GM19463 (cell line): ENCODE results near the gene GRSF1.
"Not testable (repeated sequence)": the region's sequence is repeated elsewhere in the genome, so short reads cannot be mapped to it uniquely, and the experiment has no call there.

Experiments
- ATAC-seq: cut with Tn5 transposase; IDR thresholded peaks from one replicate; pipeline ENCODE4 v1.9.1; 2021; ENCODE audit warnings: mild to moderate bottlenecking, moderate library complexity; ENCODE audit not compliant: unreplicated experiment

The GRSF1 gene, protein sequence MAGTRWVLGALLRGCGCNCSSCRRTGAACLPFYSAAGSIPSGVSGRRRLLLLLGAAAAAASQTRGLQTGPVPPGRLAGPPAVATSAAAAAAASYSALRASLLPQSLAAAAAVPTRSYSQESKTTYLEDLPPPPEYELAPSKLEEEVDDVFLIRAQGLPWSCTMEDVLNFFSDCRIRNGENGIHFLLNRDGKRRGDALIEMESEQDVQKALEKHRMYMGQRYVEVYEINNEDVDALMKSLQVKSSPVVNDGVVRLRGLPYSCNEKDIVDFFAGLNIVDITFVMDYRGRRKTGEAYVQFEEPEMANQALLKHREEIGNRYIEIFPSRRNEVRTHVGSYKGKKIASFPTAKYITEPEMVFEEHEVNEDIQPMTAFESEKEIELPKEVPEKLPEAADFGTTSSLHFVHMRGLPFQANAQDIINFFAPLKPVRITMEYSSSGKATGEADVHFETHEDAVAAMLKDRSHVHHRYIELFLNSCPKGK

DNA sequence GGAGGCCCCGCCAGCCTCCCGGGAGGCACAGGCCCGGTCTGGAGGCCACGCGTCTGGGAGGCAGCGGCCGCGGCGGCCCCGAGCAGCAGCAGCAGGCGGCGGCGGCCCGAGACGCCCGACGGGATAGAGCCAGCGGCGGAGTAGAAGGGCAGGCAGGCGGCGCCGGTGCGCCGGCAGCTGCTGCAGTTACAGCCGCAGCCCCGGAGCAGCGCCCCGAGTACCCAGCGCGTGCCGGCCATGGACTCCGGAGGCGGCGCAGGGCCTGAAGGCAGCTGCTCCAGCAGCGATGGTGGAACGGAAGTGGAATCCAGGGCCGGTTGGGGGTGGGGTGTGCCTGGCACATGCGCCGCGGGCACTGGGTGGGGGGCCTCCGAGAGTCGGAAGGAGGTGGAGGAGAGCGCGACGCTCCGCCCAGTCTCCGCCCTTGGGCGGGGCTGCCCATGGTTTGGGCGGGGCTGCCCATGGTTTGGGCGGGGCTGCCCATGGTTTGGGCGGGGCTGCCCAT, at the start of gene GRSF1:
Gene GRSF1 (minus strand): TSS at position 302 of the 505 bp plus-strand sequence. CDS start 63 bp downstream, at position 239.
- peak; percentile 59 for ATAC-seq

DNA sequence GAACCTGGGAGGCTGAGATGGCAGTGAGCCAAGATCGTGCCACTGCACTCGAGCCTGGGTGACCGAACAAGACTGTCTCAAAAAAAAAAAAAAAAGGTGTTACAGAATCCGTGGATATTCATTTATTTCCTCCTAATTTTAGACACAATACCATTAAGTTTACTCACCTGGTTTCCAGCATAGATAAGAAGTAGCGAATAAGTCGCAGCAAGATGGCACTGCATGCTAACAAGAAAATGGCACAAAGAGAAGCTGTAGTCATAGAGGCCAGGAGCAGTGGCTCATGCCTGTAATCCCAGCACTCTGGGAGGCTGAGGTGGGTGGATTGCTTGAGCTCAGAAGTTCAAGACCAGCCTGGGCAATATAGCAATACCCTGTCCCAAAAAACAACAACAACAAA, 45.5 kb upstream of the GRSF1 start:
- no peak for ATAC-seq

DNA sequence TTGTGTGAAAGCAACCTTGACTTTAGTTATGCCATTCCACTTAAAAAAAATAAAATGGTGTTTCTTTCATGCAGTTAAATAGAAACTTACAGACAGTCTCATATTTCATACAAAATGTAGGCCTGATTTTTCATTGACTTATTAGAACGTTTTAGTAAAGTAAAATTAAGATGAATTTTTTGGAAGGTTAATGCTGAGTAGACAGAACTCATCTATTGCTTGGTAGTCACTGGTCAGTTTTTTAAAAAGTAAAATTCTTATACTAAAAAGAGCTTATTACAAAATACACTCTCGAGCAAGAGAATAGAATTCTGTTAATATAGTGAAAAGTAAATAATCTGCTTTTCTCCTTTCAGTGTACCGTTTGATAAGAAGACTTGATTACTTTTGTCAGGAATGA, 41.0 kb upstream of the GRSF1 start:
- no peak for ATAC-seq

DNA sequence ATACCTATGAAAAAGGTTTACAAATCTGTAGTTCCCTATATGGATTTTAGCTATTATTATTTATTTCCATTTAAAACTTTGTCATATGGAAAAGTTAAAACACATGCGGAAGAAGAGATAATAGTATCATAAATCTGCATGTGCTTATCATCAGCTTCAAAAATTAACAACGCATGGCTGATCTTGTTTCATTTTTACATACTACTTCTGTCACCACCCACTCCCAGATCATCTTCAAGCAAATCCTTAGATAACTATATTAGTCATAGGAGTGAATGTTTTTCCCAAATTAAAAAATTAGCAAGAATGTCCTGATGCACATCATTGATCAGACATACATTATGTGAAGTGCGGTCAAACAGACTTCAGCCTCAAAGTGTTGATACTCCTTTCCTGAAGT, 37.9 kb upstream of the GRSF1 start:
- ATAC-seq = no peak

DNA sequence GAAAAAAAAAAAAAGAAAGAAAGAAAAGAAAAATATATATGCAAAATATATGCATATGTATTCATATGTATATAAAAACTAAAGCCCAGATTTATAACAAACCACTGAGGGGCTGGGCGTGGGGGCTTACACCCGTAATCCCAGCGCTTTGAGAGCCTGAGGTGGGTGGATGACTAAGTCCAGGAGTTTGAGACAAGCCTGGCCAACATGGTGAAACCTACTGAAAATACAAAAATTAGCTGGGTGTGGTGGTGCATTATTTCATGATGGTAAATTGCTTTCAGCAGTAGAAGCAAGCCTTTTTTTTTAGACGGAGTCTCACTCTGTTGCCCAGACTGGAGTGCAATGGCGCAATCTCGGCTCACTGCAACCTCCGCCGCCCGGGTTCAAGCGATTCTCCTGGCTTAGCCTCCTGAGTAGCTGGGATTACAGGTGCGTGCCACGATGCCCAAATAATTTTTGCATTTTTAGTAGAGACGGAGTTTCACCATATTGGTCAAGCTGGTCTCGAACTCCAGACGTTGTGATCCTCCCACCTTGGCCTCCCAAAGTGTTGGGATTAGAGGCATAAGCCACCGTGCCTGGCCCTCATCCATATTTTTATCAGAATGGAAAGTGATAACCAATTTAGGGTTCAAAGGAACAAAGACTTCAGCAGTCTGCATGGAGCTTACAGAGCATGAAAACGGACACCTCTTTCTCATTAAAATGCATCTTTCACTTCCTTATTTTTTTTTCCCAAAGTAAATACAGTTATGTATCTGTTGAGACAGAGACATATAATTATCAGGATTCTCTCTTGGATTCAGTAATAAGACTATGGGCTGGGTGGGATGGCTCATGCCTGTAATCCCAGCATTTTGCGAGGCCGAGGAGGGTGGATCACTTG, 34.8 kb upstream of the GRSF1 start:
- ATAC-seq = peak; percentile 72

DNA sequence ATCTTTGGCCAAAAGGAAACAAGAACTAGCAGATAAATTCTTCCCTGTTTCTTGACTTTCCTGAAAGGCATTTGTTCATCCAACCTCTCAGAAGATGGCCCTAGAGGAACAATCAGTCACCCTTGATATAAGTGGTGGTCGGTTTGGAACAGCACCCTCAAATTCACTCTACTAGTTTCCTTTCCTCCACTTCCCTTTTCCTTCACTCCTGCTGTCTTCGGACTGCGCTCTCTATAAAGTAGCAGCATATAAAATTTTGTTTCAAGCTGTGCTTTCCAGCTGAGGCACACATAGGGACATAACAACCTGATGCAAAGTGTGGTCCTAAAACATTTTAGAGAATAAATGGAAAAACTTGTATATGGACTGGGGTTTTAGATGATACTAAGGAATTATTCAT, 33.5 kb upstream of the GRSF1 start:
- no peak for ATAC-seq

DNA sequence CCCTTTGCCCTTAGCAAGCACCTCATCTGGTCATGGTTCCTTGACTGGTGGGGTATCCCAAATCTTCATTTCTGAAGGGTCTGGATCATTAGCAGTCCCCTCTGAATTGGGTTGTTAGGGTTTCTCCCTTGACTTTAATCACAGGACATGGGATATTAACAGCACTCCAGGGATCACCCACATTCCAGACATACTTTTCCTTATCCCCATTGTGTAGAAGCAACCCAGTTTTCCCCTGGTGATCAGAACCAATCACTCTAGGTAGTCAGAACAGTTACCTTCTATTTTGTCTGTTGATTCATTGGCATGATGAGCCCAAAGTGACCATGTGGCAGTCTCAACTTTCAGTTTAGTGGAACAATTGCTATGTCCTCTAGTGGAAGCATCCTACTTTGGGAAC, 29.1 kb upstream of the GRSF1 start:
- no peak for ATAC-seq

DNA sequence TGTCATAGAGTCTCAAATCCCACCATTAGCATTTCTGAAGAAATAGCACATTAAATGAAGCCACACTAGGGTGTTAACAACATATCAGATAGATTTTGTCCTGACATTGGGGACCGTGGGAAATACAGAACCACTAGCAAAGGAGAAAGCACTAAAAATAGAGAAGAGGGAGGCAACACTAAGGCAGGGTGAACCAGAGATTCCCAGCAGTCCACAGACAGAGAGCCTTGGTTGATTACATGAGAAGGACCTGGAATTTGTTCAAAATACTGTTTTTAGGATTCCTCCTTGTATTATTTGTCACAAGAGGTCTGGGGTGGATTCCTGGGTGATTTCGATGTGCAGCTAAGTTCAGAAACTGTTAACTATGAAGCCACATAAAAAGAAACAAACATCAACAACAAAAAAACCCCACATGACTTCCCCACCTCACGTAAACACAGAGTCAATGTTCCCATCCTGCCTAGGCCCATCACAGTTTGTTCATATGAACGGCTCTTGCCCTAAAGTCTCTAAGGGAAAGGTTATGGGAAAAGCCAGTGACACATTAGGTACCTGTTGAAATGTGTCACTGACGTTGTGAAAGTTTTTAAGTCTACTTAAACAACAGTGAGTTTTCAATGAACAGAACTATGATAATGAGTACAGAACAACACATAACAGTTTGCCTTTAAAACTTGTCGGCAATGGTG, 23.6 kb upstream of the GRSF1 start:
- ATAC-seq = peak; percentile 83

DNA sequence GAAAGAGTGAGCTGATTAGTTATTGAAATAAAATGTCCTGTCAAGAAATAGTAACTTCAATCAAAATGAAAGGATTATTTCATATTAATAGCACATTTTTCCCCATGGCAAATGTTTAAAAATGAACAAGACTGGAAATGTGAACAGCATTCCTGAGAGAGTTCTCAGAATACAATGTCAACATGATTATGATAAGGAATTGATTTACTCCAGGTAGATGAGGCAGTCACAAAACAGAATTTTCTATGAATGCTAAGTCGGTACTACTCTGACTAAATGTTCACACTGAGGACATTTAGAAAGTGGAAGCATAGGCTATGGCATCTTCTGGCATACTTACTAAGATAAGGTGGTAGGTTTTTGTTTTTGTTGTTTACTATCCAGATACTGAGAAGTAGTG, 19.4 kb upstream of the GRSF1 start:
- ATAC-seq = no peak

DNA sequence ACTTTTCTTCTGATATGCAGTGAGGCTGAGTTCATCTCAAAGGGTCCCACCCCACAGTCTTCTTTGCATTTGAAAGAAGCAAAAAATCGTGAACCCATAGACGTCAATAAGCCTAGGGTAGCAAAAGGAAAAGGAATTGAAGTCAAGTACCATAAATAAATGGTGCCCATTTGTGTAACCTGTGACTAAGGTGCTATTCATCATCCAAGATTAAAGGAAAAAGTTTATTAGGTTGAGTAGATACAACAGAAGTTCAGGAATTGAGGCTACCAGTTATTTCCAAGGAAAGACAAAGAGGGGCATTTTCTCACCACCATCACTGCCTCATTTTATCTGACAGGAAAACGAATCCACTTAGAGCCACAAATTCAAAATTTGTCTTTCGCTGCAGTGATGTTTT, 18.8 kb upstream of the GRSF1 start:
- ATAC-seq = no peak

DNA sequence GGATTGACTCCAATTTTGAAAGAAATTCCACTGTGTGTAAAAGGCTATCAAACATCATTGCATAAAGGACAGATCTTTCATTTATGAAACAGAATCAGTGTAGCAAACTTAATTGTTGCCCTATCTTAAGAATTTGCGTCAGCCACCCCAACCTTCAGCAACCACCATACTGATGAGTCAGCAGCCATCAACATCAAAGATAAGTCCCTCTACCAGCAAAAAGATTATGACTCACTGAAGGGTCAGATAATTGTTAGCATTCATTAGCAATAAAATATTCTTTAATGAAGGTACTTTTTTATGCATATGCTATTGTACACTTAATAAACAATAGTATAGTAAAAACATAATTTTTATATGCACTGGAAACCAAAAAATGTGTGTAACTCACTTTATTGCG, 15.8 kb upstream of the GRSF1 start:
- ATAC-seq = no peak

DNA sequence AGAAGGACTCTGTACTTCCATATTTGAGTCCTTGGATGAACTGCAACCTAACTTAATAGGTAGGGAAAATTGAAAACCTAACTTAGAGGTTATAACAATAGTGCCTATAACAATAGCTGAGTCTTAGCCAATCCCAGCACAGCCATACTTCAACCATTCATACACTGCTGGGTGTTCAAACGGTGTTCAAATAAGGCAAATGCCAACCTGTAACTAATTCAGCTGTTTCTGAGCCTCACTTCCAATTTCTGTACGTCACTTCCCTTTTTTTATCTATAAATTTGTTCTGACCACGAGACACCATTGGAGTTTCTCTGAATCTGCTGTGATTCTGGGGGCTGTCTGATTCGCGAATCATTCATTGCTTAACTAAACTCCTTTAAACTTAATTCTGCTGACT, 9.6 kb upstream of the GRSF1 start:
- ATAC-seq = no peak

DNA sequence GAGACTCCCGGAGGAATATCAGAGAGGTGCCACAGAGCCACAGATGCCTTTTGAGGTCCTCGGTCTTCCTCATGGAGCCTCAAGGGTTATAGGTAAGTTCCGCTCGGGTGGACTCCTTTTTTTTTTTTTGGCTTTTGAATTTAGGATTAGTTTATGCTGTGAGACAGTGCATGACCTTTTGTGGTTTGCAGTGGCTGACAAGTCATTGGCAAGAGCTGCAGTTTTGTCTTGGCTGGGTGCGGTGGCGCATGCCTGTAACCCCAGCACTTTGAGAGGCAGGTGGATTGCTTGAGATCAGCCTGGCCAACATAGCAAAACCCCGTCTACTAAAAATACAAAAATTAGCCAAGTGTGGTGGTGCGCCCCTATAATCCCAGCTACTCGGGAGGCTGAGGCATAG, 4.5 kb upstream of the GRSF1 start:
- ATAC-seq = peak; percentile 22

DNA sequence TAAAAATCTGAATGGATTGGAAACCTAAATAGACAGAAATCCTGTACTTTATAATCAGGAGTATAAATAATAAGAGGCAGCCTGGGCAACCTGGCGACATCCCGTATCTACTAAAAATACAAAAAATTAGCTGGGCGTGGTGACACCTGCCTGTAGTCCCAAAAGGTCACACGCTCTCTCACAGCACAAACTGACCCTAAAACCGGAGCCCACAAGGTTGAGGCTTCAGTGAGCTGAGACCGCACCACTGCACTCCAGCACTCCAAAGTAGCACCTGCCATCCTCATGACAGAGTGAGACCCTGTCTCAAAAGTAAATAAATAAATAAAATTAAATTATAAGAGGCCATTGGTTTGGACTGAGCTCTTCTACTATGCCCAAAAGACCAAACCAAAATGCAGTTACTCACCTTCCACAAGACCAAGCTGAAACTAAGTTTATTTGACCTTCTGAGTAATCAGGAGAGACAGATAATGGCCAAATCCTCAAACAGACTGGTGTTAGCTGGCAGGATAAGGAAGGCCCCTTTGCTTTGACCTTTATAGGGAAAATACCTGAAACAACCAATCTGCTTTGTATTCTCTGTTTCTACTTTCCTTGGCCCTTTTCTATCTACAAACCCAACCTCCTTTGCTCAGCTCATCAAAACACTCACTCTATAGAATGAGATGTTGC, 3.2 kb upstream of the GRSF1 start:
- peak; percentile 31 for ATAC-seq

DNA sequence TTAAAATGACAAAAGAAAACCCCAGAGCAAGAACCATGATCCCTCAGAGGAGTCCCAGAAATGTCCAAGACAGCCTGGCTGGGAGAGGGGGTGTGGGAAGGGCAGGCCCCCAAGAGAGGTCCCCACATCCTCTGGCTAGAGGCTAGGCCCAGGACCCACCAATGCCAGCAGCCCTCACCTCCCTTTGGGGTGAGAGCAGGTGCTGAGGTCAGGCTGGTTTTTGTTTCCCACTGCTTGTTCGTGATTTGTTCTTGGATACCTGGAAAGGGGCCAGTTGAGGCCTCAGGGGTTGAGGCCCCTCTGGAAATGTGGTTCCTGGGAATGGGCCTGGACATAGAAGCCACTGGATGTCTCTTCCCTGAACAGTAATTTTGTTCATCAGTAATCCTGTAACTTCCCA, 2.3 kb upstream of the GRSF1 start:
- no peak for ATAC-seq

DNA sequence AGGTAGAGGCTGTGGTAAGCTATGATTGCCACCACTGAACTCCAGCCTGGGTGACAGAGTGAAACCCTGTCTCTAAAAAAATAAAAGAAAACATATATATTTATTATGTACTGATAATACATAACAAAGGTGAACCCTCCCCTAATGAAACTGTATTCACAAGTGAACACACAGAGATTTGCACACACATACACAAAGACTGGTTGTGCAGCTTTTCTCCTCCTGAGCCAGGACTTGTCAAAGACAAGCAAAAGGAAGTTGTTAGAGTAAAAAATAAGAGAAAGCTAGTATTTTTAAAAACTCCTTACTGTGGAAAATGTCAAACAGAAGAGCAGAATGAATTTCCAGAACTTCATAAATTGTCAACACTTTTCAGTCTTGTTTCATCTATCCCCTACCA, 1.5 kb upstream of the GRSF1 start:
- ATAC-seq = no peak

DNA sequence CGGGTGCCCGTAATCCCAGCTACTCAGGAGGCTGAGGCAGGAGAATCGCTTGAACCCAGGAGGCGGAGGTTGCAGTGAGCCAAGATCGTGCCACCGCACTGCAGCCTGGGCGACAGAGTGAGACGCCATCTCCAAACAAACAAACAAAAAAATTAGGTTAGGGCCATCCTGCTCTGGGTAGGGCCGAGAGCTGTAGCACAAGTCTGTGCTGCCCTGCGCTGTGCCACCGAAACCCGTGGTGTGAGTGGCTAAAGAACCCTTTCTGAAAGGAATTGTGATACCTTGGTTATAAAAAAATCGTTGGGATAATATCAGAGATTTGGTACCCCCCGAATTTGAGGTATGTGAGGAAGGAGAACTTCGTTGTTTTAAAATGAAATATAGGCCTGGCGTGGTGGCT, 941 bp upstream of the GRSF1 start:
- ATAC-seq = not testable (repeated sequence)

DNA sequence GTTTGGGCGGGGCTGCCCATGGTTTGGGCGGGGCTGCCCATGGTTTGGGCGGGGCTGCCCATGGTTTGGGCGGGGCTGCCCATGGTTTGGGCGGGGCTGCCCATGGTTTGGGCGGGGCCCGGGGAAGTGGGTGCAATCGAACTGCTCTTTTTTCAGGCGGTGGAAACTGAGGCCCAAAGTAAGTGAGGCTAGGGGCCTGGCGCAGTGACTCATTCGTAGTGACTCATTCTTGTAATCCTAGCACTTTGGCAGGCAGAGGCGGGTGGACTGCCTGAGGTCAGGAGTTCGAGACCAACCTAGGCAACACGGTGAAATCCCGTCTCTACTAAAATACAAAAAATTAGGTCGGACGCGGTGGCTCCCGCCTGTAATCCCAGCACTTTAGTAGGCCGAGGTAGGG, 447 bp upstream of the GRSF1 start:
- not testable (repeated sequence) for ATAC-seq

DNA sequence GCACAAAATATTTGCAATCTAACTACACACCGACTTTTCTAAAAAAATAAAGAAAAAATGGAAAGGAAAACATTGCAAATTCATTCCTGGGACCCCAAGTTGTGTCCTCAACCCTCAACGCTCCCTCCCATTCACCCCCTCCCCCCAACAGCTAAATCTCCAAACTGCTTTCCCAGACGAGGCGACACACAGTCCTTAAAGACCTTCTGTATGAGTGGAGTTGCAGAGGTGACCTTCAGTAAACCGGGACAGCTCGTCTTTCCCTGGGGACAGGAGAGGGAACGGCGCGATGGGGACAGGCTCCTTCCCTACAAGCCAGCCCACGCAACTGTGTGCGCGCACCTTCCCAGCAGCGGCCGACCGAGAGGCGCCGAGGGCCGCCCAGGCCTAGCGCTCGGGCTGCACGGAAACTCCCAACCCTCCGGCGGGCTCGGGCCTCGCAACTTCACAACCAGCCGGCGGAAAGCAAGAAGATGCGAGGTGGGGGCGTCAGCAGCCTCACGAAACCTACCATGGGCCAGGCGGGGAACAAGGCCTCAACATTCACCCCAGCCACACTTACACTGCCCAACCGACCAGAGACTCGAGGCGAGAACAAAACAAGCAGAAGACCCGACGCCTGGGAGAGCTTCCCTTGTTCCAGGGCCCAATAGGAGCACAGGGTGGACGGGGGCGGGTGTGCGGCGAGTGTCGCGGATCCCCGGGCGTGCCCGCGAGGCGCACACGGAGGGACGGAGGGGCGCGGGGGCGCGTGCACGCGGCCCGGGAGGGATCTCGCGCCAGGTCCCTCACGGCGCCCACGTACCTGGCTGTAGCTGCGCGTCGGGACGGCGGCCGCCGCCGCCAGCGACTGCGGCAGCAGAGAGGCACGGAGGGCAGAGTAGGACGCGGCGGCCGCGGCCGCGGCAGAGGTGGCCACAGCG, 763 bp downstream of the GRSF1 start:
- ATAC-seq = peak; percentile 45
